SJSA1 (cell line): Measurements from ENCODE around the gene BCL7C. TPM values are rescaled to one million over a fixed set of nuclear protein-coding genes. Genes with fewer than 3 reads are reported as not detected.

Experiments
- total RNA-seq: library from RNA; depleted of rRNA; stranded (reverse); fragments of >200 nt; shearing (Covaris generic); gene quantifications from 2 replicates; pipeline ENCODE4 v1.2.3, GENCODE V29; 2014; rRNA removed

The BCL7C gene
- total RNA-seq, 1 experiment from 2014 or later = 52.8 TPM

Other genes with a start within 250 kb of the BCL7C start
- 6.1 and 8.2 TPM in 2 replicates for gene PRR14, start 243.1 kb downstream of the BCL7C start, total RNA-seq
- gene FBRS, start 235.6 kb downstream of the BCL7C start, total RNA-seq = 7.6 and 13.6 TPM in 2 replicates
- gene SRCAP, start 194.9 kb downstream of the BCL7C start, total RNA-seq = 9.4 and 14.3 TPM in 2 replicates
- gene PHKG2, start 145.7 kb downstream of the BCL7C start, total RNA-seq = 35.3 and 39.0 TPM in 2 replicates
- 1.1 and 9.5 TPM in 2 replicates for gene CFAP119, start 132.0 kb downstream of the BCL7C start, total RNA-seq
- 70.7 and 103 TPM in 2 replicates for gene RNF40, start 131.8 kb downstream of the BCL7C start, total RNA-seq
- 13.2 and 19.6 TPM in 2 replicates for gene ZNF629, start 106.9 kb downstream of the BCL7C start, total RNA-seq
- gene CTF1, start 2.5 kb upstream of the BCL7C start, total RNA-seq = 1.3 and 3.5 TPM in 2 replicates
- 7.1 and 8.9 TPM in 2 replicates for gene FBXL19, start 29.5 kb upstream of the BCL7C start, total RNA-seq
- 8.7 and 9.1 TPM in 2 replicates for gene ORAI3, start 55.0 kb upstream of the BCL7C start, total RNA-seq
- 0.60 and 2.2 TPM in 2 replicates for gene SETD1A, start 63.7 kb upstream of the BCL7C start, total RNA-seq
- 4.1 and 7.8 TPM in 2 replicates for gene HSD3B7, start 91.1 kb upstream of the BCL7C start, total RNA-seq
- 0.05 and 0.06 TPM in 2 replicates for gene STX1B, start 116.6 kb upstream of the BCL7C start, total RNA-seq
- gene STX4, start 139.5 kb upstream of the BCL7C start, total RNA-seq = 5.2 and 11.8 TPM in 2 replicates
- 13.2 and 16.0 TPM in 2 replicates for gene ZNF668, start 180.2 kb upstream of the BCL7C start, total RNA-seq
- gene ZNF646, start 180.3 kb upstream of the BCL7C start, total RNA-seq = 6.7 and 13.3 TPM in 2 replicates
- gene PRSS53, start 194.9 kb upstream of the BCL7C start, total RNA-seq = 1.9 and 2.6 TPM in 2 replicates
- gene VKORC1, start 200.7 kb upstream of the BCL7C start, total RNA-seq = 119 and 140 TPM in 2 replicates
- 19.1 and 20.8 TPM in 2 replicates for gene BCKDK, start 214.3 kb upstream of the BCL7C start, total RNA-seq
- gene KAT8, start 223.6 kb upstream of the BCL7C start, total RNA-seq = 32.3 and 45.2 TPM in 2 replicates
- not detected in 2 replicates for gene PRSS8, start 241.7 kb upstream of the BCL7C start, total RNA-seq